Esophagus muscularis mucosa (tissue), 4 donors: ENCODE measurements around the gene WTIP. TPM values are rescaled to one million over a fixed set of nuclear protein-coding genes. Genes with fewer than 3 reads are reported as not detected.

Source experiments
- DNase-seq: peaks from one replicate; pipeline ENCODE4 v3.0.0-alpha.2; 2017; ENCODE audit errors: extremely low spot score
- H3K27ac ChIP-seq, 4 donors: fragments of 200-600 bp; sonication (generic); replicated peaks in 1 of 4; 1 replicate in 3 of 4; 2 replicates in 1 of 4; pipeline ENCODE4 v1.5.1; 2016 to 2019; ENCODE audit warnings: mild to moderate bottlenecking in 1 of 4
- H3K27me3 ChIP-seq, 4 donors: fragments of 200-600 bp; sonication (generic); one replicate each; pipeline versions ENCODE4 v1.5.1 to v1.6.0; 2016 to 2019
- H3K36me3 ChIP-seq, 4 donors: fragments of 200-600 bp; sonication (generic); one replicate each; pipeline ENCODE4 v1.5.1; 2016 to 2019
- H3K4me1 ChIP-seq, 4 donors: fragments of 200-600 bp; sonication (generic); one replicate each; pipeline ENCODE4 v1.5.1; 2016 to 2019
- H3K4me3 ChIP-seq, 4 donors: fragments of 200-600 bp; sonication (generic); 1 replicate in 2 of 4; 2 replicates in 2 of 4; pipeline ENCODE4 v1.5.1; 2016 to 2019; ENCODE audit warnings: mild to moderate bottlenecking in 4 of 4, moderate library complexity in 1 of 4
- H3K9me3 ChIP-seq, 4 donors: fragments of 200-600 bp; sonication (generic); 1 replicate in 3 of 4; 2 replicates in 1 of 4; pipeline ENCODE4 v1.5.1; 2016 to 2019
- CTCF ChIP-seq, 3 experiments: fragments of 200-600 bp in 2 of 3; fragments of 450-650 bp in 1 of 3; sonication (generic) in 2 of 3; IDR thresholded peaks; one replicate each; pipeline ENCODE4 v1.5.1; 2017 to 2019; ENCODE audit warnings: antibody characterized with exemption in 3 of 3, mild to moderate bottlenecking in 2 of 3, moderate library complexity in 1 of 3
- EP300 ChIP-seq: sonication (generic); formaldehyde crosslinking; IDR thresholded peaks from one replicate; pipeline ENCODE4 v1.6.1; 2017; ENCODE audit warnings: antibody characterized with exemption
- POLR2A ChIP-seq: fragments of 450-650 bp; IDR thresholded peaks from one replicate; pipeline ENCODE4 v1.6.1; 2017; ENCODE audit warnings: antibody characterized with exemption, moderate library complexity, mild to moderate bottlenecking, low read depth
- POLR2AphosphoS5 ChIP-seq, 2 donors: sonication (generic); formaldehyde crosslinking; IDR thresholded peaks; one replicate each; pipeline ENCODE4 v1.6.1; 2017; ENCODE audit warnings: antibody characterized with exemption in 2 of 2
- WGBS: methylation state at CpG from one replicate; pipeline ENCODE4 v1.1.5; 2018; 5-methylcytosine and 5-hydroxymethylcytosine counted together
- intact Hi-C: fragments of 100-400 bp; cut with DNase I; formaldehyde crosslinking; loops from one replicate; pipeline ENCODE4 v1.15.1; 2023
- total RNA-seq, 4 donors: library from RNA; depleted of rRNA; stranded (reverse); fragments of >200 nt; gene quantifications; one replicate each; pipeline versions ENCODE4 v1.1.0 to v1.2.1, GENCODE V29; 2016

Gene WTIP
- total RNA-seq, 4 donors from 2014 or later: 19.1 to 68.0 (median 43.4) TPM

DNA sequence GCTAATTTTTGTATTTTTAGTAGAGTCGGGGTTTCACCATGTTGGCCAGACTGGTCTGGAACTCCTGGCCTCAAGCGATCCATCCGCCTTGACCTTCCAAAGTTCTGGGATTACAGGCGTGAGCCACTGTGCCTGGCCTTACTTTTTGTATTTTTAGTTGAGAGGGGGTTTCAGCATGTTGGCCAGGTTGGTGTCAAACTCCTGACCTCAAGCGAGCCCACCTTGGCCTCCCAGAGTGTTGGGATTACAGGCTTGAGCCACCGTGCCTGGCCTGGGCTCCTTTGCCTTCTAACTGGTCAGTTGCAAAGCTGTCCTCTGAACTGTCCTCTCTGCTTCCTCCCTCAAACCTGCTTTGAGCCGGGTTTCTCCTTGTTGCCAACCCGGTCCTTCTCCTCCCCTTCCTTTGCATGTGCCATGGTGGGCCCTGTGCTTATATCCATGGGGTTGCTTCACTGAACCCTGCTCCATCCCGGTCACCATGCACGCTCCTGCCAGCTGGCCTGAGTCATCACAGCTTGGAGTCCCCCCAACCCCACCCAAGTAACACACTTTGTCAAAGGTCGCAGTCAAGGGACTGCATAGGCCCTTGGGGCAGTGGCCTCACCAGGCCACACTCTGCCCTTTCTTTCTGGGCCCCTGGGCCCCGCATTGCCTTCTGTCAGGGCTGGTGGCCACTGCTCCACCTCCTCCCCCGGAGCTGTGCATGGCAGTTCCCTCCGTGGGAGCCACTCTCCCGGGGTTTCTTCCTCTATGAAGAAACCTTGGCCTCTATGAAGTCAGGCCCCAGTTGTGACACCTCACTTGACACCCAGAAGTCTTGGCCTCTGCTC lies 21.2 kb downstream of the WTIP start:
- TF ChIP-seq EP300 (no peak), POLR2A (no peak), POLR2AphosphoS5 (IDR thresholded peaks at IDR 0.05) (no peak), CTCF (IDR thresholded peaks at IDR 0.05) (no peak)
- Histone ChIP-seq H3K9me3 (no peaks in the 10 kb centered on the region), H3K27me3 (no peaks in the 10 kb centered on the region), H3K27ac (no peak overlapping the region), H3K4me3 (no peak overlapping the region), H3K36me3 (peaks cover 0 to 22% (median 18%) of the 10 kb centered on the region in 4 donors), H3K4me1 (peaks cover 18 to 27% (median 23%) of the 10 kb centered on the region in 4 donors)
- WGBS: 83% methylated on average over 15 of the region's 15 CpGs
- DNase-seq: no peak
- intact Hi-C loops: loop anchor here (5.0 kb wide), 1 partner anchor 210 kb away; no protein-coding TSS in a partner anchor

DNA sequence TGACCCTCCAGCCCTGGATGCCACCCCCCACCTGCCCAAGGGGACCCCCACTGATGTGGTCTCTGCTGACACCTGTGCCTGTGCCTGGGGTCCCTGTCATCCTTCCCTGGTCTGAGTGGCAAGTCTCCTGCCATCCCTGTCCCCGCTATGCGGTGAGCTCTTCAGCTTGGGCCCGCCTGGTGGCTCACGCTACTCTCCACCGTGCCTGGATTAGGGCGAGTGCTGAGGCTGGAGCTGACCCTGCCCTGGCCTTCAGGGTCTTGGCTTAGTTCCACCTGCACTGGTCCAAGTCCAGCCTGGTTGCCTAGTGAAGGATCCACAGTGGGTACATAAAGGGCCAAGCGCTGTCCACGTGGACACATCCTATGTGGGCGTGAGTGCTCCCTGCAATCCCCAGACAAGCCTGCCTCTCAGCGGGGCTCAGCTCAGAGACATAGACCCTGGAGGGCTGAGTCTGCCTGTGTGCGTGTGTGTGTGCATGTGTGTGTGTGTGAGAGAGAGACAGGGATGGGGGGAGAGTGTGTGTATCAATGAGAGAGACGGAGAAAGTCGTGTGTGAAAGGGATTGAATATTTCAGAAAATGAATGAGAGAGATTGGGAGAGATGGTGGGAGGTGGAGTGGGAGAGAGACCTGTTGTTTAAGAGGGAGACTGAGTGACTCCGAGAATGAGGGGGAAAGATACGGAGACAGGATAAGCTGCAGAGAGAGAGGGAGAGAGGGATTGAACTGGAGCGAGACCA lies 22.1 kb downstream of the WTIP start:
- Histone ChIP-seq H3K4me1 (peaks cover 18 to 27% (median 23%) of the 10 kb centered on the region in 4 donors), H3K36me3 (peaks cover 0 to 13% (median 9%) of the 10 kb centered on the region in 4 donors), H3K27ac (no peak overlapping the region), H3K9me3 (no peaks in the 10 kb centered on the region), H3K4me3 (no peak overlapping the region), H3K27me3 (no peaks in the 10 kb centered on the region)
- intact Hi-C loops: loop anchor here (5.0 kb wide), 1 partner anchor 209 kb away; no protein-coding TSS in a partner anchor
- TF ChIP-seq CTCF (IDR thresholded peaks at IDR 0.05) (no peak), POLR2AphosphoS5 (IDR thresholded peaks at IDR 0.05) (no peak), POLR2A (no peak), EP300 (no peak)
- no peak for DNase-seq
- WGBS: 68% methylated on average over 9 of the region's 16 CpGs

DNA sequence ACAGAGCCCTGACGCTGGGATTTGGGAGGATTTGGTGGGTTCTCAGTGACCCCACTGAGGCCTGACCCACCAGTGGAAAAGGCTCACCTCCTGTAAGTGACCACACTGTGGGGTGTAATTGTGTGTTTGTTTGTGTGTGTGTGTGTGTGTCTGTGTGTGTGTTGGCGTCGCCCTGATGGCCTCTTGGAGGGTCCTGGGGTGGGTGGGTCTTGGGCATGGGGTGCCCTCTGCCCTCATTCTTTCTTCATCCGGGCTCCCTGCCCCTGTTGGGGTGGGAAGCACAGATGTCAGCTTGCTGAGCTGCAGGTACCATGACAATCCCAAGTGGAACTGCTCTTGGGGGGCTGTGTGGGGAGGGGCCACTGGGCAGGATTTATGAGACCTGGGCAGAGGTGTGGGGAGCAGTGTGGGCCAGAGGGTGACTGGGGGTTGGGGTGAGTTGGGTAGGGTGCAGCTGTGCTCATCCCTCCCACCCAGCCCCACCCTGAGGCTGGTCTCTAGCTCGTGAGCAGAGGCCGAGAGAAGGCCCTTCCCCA lies 22.8 kb downstream of the WTIP start:
- TF ChIP-seq CTCF (IDR thresholded peaks at IDR 0.05): no peak
- intact Hi-C loops: loop anchor here (5.0 kb wide), 1 partner anchor 208 kb away; no protein-coding TSS in a partner anchor
- no peak overlapping the region for H3K27ac ChIP-seq
- H3K36me3 ChIP-seq: peaks cover 0 to 7% (median 3%) of the 10 kb centered on the region in 4 donors
- WGBS: 86% methylated on average over 4 of the region's 6 CpGs
- peak; percentile 87 for DNase-seq
- no peaks in the 10 kb centered on the region for H3K27me3 ChIP-seq
- H3K9me3 ChIP-seq: no peaks in the 10 kb centered on the region
- peaks cover 18 to 27% (median 23%) of the 10 kb centered on the region in 4 donors for H3K4me1 ChIP-seq
- H3K4me3 ChIP-seq: no peak overlapping the region

DNA sequence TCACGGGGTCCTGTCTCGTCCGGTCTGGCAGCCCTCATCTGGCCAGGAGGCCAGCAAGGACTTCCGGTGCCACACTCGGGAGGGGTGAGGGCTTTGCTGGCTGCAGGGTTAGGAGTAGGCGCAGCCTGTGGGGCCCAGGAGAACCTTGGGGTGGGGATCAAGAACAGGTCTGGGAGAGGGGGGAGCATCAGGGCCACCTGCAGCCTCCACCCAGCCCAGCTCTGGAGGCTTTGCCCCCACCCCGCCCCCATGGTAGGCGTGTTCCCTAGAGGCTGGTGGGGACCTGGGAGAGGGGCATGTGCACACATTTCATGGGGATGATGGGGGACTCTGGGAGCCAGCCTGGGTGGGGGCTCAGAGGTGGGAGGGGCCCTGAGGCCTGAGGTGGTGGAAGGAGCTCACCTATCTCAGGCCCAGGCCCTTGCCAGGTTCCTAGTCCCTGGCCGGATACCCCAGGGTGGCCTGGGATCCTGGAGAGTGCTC lies 23.3 kb downstream of the WTIP start:
- H3K36me3 ChIP-seq: peaks cover 0 to 4% (median 2%) of the 10 kb centered on the region in 4 donors
- no peak overlapping the region for H3K27ac ChIP-seq
- peak; percentile 42 for DNase-seq
- intact Hi-C loops: loop anchor here (5.0 kb wide), 1 partner anchor 207 kb away; no protein-coding TSS in a partner anchor
- no peak overlapping the region for H3K4me3 ChIP-seq
- H3K4me1 ChIP-seq: peaks cover 18 to 27% (median 23%) of the 10 kb centered on the region in 4 donors
- H3K27me3 ChIP-seq: no peaks in the 10 kb centered on the region
- no peaks in the 10 kb centered on the region for H3K9me3 ChIP-seq
- WGBS: 50% methylated on average over 1 of the region's 9 CpGs
- TF ChIP-seq POLR2A (no peak), POLR2AphosphoS5 (IDR thresholded peaks at IDR 0.05) (no peak)
